ENCODE results near the gene DPRX. TPM values are rescaled to one million over a fixed set of nuclear protein-coding genes. Genes with fewer than 3 reads are reported as not detected.
"Not testable (repeated sequence)": the region's sequence is repeated elsewhere in the genome, so short reads cannot be mapped to it uniquely, and the experiment has no call there.

The DPRX gene
- total RNA-seq, 4 donors from 2014 or later, result not detected

- intact Hi-C loops (cut with DNase I; ENCODE audit: low total_unique reads), result no loop called here
- H3K4me1 ChIP-seq, result no peaks in the 10 kb centered on the region
- no peaks in the 10 kb centered on the region for H3K27me3 ChIP-seq
- H3K27ac ChIP-seq, result no peak overlapping the region
- DNase-seq, result no peak
- H3K9me3 ChIP-seq, result no peaks in the 10 kb centered on the region
- H3K36me3 ChIP-seq, result no peaks in the 10 kb centered on the region
- in situ Hi-C loops (cut with MboI; ENCODE audit: low pct_ligation_motif_present in 1 of 4, low pct_unique_long_range_greater_than_20kb in 1 of 4, low sequenced_read_pairs in 3 of 4), result no loop called here
- WGBS, 2 donors (ENCODE audit: low coverage in 1 of 2), result 69 to 80% methylated on average over 1 to 4 of the region's 4 CpGs
- no peak overlapping the region for H3K4me3 ChIP-seq
- TF ChIP-seq CTCF (IDR thresholded peaks at IDR 0.05) (no peak), EP300 (IDR thresholded peaks at IDR 0.05; ENCODE audit: low read depth) (no peak), POLR2AphosphoS5 (IDR thresholded peaks at IDR 0.05) (no peak), POLR2A (IDR thresholded peaks at IDR 0.05) (no peak)
Observed at GRCh38 chr19:53660584-53660983, 28.8 kb downstream of the DPRX start.

GRCh38 chr19:53662209-53662608, 30.4 kb downstream of the DPRX start:
- intact Hi-C loops (cut with DNase I; ENCODE audit: low total_unique reads) (no loop called here), in situ Hi-C loops (cut with MboI; ENCODE audit: low pct_ligation_motif_present in 1 of 4, low pct_unique_long_range_greater_than_20kb in 1 of 4, low sequenced_read_pairs in 3 of 4) (no loop called here)
- no peak for DNase-seq
- no peak for TF ChIP-seq CTCF (IDR thresholded peaks at IDR 0.05)
- no peak for TF ChIP-seq POLR2AphosphoS5 (IDR thresholded peaks at IDR 0.05)
- TF ChIP-seq POLR2A (IDR thresholded peaks at IDR 0.05), result no peak
- no peak for TF ChIP-seq EP300 (IDR thresholded peaks at IDR 0.05; ENCODE audit: low read depth)
- Histone ChIP-seq H3K4me3 (no peak overlapping the region), H3K27ac (no peak overlapping the region), H3K27me3 (no peaks in the 10 kb centered on the region), H3K36me3 (no peaks in the 10 kb centered on the region), H3K4me1 (no peaks in the 10 kb centered on the region), H3K9me3 (no peaks in the 10 kb centered on the region)
- 30 to 54% methylated on average over 2 to 6 of the region's 6 CpGs for WGBS, 2 donors (ENCODE audit: low coverage in 1 of 2)

GRCh38 chr19:53664152-53664551, 32.4 kb downstream of the DPRX start:
- Histone ChIP-seq H3K27me3 (no peaks in the 10 kb centered on the region), H3K36me3 (no peaks in the 10 kb centered on the region), H3K9me3 (no peaks in the 10 kb centered on the region), H3K4me3 (no peak overlapping the region), H3K4me1 (no peaks in the 10 kb centered on the region), H3K27ac (no peak overlapping the region)
- in situ Hi-C loops (cut with MboI; ENCODE audit: low pct_ligation_motif_present in 1 of 4, low pct_unique_long_range_greater_than_20kb in 1 of 4, low sequenced_read_pairs in 3 of 4) (no loop called here), intact Hi-C loops (cut with DNase I; ENCODE audit: low total_unique reads) (no loop called here)
- no peak for DNase-seq
- TF ChIP-seq POLR2A (IDR thresholded peaks at IDR 0.05), result no peak
- TF ChIP-seq EP300 (IDR thresholded peaks at IDR 0.05; ENCODE audit: low read depth), result no peak
- TF ChIP-seq CTCF (IDR thresholded peaks at IDR 0.05), result no peak
- no peak for TF ChIP-seq POLR2AphosphoS5 (IDR thresholded peaks at IDR 0.05)
- 88 to 92% methylated on average over 2 to 12 of the region's 12 CpGs for WGBS, 2 donors (ENCODE audit: low coverage in 1 of 2)

GRCh38 chr19:53664760-53665159, 33.0 kb downstream of the DPRX start:
- Histone ChIP-seq H3K27ac (no peak overlapping the region), H3K36me3 (no peaks in the 10 kb centered on the region), H3K4me1 (no peaks in the 10 kb centered on the region), H3K9me3 (no peaks in the 10 kb centered on the region), H3K27me3 (no peaks in the 10 kb centered on the region), H3K4me3 (no peak overlapping the region)
- TF ChIP-seq POLR2A (IDR thresholded peaks at IDR 0.05) (no peak), CTCF (IDR thresholded peaks at IDR 0.05) (no peak), POLR2AphosphoS5 (IDR thresholded peaks at IDR 0.05) (no peak), EP300 (IDR thresholded peaks at IDR 0.05; ENCODE audit: low read depth) (no peak)
- intact Hi-C loops (cut with DNase I; ENCODE audit: low total_unique reads), result no loop called here
- 88% methylated on average over 2 of the region's 2 CpGs; no CpG with 5 or more reads in 1 of the 2 donors for WGBS, 2 donors (ENCODE audit: low coverage in 1 of 2)
- in situ Hi-C loops (cut with MboI; ENCODE audit: low pct_ligation_motif_present in 1 of 4, low pct_unique_long_range_greater_than_20kb in 1 of 4, low sequenced_read_pairs in 3 of 4), result no loop called here
- no peak for DNase-seq

- H3K27me3 ChIP-seq; intact Hi-C loops (cut with DNase I; ENCODE audit: low total_unique reads); H3K4me1 ChIP-seq; H3K36me3 ChIP-seq; H3K27ac ChIP-seq; DNase-seq; in situ Hi-C loops (cut with MboI; ENCODE audit: low pct_ligation_motif_present in 1 of 4, low pct_unique_long_range_greater_than_20kb in 1 of 4, low sequenced_read_pairs in 3 of 4); H3K9me3 ChIP-seq; H3K4me3 ChIP-seq: not testable (repeated sequence)
- WGBS, 2 donors (ENCODE audit: low coverage in 1 of 2), result 87% methylated on average over 3 of the region's 3 CpGs; no CpG with 5 or more reads in 1 of the 2 donors
Observed at GRCh38 chr19:53666331-53666730, 34.5 kb downstream of the DPRX start.

- WGBS, 2 donors (ENCODE audit: low coverage in 1 of 2), result 92% methylated on average over 3 of the region's 3 CpGs; no CpG with 5 or more reads in 1 of the 2 donors
- in situ Hi-C loops (cut with MboI; ENCODE audit: low pct_ligation_motif_present in 1 of 4, low pct_unique_long_range_greater_than_20kb in 1 of 4, low sequenced_read_pairs in 3 of 4), result not testable (repeated sequence)
Observed at GRCh38 chr19:53668804-53669203, 37.0 kb downstream of the DPRX start.

More at GRCh38 chr19:53668804-53669203, 37.0 kb downstream of the DPRX start:
- H3K36me3 ChIP-seq; H3K27ac ChIP-seq; H3K9me3 ChIP-seq; DNase-seq; H3K27me3 ChIP-seq; intact Hi-C loops (cut with DNase I; ENCODE audit: low total_unique reads); H3K4me1 ChIP-seq; H3K4me3 ChIP-seq: not testable (repeated sequence)
